TTC549 (cell line): ENCODE results near the gene S100A12.

Experiments
- FAIRE-seq: peaks from 2 replicates; lab custom pipeline; 2012; peaks lifted over from hg19 to GRCh38; lab: Jason Lieb, UNC

The S100A12 gene

DNA sequence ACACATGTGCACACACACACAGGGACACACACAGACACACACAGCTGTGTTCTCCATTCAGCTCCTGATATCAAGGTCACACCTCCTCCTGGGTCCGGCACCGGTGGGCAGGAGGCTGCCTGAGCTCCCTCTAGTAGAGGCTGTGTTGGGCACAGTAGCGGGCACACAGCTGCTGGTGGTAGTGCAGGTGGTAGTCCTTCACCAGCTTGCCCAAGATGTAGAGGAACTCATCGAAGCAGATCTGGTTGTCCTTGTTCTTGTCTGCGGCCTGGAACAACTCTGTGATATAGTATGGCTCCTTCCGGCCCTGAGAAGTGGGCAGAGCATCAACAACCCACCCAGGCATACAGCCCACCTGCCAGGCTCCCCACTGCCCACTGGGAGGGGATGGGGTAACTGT is 21.0 kb upstream of the S100A12 start:
- no peak for FAIRE-seq

DNA sequence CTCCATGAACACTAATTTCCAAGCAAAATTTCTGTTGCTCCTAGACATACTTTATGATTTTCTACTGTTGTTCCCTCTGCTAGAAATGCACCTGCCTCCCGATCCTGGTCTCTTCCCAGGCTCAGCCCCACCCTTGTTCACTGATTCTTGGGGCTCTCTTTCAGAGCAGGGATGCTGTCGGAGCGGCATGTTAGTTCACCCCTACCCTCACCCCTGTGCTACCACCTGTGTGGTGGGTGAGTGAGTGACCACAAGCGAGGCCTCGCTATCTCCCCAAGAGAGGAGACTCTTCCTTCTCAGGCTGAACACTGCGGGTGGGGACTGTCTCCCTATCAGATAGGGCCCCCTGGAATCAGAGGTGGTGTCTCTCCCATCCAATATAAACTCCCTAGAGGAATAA is 20.4 kb upstream of the S100A12 start:
- no peak for FAIRE-seq

DNA sequence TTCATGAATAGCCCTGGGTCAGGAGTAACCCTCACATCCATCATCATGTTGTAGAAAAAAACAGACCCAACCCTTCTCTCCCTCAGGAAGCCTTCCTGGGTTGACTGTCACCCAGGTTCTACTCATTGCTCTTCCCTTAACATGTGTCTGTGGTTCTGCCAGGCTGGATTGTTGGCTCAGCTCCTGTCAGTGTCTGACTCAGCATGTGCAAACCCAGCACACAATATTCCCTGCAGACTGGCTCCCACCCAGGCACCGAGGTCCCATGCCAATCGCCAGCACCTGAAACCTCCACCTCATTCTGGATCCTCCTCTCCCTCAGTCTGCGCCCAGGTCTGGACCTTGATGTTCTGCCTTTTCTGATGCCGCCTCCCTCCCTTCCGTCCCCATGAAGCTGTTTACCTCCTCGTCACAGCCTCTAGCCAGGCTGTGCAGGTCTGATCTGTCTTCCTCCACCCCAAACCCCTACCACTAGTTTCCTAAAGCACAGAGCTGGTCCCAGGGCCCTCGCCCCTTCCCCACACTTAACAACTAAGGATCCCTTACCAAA is 19.8 kb upstream of the S100A12 start:
- FAIRE-seq, result no peak

DNA sequence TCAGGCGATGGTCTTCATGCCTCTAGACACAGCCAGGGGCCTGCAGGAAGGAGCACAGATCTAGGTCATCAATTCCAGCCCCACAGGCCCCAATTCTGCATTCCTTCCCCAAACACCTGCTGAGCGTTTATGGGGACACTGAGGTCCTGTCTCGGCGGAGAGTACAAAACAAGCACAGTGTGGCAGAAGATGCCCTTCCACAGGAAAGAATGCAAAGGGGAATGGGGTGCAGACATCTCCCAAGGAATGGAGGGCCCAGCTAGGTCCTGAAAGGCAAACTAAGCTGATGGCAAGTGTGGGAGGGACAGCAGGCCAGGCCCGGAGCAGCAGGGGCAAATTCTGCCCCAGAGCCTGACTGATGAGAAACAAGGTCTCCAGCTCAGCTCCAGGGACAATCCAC is 19.0 kb upstream of the S100A12 start:
- no peak for FAIRE-seq

DNA sequence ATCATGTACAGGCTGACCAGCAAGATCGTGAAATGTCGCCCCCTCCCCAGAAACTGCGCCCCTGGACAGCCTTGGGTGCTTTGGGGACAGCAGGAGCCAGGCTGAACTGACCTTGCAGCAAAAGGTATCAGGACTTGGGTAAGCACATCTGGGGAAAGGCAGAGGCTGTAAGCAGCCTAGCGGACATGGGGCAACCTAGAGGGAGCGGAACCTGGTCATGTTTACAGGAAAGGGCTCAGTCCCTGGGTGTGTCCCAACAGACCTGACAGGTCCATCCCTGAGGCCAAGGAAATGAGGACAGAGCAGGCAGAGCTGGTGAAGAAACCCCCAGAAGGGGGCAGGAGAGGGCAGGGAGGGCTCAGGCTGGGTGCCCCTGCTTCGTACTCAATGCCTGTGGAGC is 18.5 kb upstream of the S100A12 start:
- no peak for FAIRE-seq

DNA sequence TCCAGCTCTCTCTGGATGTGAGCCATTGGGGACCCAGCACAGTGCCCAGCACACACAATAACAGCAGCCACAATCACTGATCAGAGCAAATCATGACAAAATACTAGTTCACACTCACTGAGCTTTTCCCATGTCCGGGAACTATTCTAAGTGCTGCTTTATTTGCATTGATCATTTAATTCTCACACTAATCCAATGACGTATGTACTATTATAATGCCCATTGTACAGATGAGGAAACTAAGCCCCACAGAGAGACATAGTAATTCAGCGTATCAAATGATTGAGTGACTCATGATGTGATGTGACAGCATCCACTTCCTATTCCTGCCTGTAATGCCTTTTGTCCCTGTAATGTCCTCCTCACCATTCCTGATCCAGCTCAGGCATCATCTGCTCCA is 17.4 kb upstream of the S100A12 start:
- FAIRE-seq, result no peak

DNA sequence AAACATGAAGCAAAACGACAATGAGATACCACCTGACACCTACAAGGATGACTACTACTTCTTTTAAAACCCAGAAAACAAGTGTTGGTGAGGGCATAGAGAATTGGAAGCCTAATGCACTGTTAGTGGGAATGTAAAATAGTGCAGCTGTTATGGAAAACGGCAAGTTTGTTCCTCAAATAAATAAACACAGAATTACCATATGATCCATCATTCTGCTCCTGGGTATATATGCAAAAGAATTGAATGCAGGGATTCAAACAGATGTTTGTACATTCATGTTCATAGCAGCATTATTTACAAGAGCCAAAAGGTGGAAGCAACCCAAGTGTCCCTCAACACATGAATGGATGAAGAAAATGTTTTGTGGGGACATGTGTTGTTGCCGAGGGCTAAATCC is 16.8 kb upstream of the S100A12 start:
- FAIRE-seq, result no peak

DNA sequence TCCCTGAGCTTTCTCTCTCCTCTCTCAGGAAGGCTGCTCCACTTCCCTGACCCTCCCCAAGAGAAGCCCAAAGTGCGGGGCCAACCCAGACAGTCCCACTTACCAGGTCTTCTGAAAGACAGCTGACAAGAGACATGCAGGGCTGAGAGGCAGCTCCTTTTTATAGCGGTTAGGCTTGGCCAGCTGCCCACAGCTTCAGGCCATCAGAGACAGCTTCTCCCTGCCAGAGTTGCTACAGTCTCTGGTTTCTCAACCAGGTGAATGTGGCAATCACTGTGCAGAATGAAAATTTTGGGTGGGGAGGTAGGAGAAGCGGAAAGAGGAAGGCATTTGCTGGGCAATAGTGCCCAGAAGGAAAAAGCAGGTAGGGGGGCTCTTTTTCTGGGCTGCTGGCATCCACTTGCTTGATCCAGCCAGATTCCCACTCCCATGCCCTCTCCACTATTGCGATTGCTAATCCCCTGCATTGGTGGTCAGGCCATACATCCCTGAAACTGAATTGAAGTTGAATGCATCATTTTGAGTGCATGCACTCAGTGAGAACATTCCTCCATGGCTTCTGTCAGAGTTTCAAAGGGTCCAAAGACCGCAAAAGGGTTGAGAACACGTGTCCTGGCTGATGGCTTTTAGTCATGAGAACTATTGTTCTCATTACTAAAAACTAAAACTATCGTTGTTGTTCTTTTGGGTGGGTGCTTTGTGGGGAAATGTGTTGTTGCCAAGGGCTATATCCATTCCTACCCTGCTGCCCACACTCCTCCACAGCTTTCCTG is 15.7 kb upstream of the S100A12 start, which contains the start of gene S100A8:
Gene S100A8 (minus strand): TSS at position 136 of the 773 bp plus-strand sequence. CDS start 538 bp downstream, outside the sequence.
- no peak for FAIRE-seq

DNA sequence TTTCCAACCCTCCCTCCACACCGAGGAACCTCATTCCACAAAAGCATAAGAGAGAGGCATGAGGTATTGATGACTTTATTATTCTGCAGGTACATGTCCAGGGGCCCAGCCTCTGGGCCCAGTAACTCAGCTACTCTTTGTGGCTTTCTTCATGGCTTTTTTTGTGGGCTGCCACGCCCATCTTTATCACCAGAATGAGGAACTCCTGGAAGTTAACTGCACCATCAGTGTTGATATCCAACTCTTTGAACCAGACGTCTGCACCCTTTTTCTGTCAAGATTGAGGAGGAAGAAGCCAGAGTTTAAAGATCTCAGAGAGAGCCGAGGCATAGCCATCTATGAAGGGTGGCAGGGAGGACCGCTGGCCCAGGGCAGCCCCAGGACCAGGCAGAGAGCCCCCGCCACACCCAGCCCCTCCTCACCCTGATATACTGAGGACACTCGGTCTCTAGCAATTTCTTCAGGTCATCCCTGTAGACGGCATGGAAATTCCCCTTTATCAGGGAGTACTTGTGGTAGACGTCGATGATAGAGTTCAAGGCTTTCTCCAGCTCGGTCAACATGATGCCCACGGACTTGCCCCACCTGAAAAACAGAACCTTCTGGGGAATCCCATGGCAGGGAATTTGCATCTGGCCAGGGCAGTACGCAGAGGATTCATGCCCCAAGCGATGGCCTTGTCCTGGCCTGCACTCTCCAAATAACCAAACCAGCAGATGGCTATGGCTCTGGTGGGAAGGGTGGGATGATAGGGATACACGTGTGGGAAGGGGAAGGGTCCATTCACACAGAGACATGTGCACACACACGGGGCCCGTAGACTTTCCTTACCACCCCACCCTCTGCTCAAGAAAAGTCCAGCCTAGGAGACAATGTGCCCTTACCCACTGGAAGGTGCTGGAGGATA is 14.8 kb upstream of the S100A12 start:
- FAIRE-seq, result no peak

DNA sequence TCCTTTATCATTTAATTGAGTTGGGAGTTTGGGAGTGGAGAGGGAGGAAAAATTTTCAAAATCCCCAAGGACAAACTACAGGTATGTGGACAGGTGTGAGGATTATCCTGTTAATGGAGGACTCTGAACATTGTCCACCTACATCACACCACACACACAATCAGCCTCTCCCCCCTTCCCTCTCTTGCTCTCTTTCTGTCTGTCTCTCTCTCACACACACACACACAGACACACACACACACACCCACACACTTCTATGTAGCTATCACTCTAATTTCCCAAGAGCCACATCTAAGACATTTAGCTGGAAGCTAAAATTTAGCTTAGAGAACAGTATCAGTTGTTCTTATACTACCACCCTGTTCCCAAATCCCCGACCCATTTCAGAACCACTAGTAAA is 14.0 kb upstream of the S100A12 start:
- no peak for FAIRE-seq

DNA sequence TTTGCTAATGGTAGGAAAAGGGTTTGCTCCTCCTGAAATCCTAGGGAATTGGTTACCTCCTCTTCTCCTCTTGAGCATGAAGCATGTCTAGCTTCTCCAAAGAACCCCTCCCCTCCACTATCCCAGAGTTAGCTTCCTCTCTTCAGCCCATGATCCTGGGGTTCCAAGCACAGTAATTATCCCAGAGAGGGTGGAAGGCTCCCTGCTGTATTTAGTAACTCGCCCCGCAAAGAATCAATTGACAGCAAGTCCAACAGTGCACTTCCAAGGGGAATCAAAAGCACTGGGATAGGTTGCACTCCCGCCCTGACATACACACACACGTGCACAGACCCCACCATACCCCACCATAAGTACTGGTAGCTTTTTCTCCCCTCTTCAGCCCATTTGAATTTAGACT is 12.4 kb upstream of the S100A12 start:
- no peak for FAIRE-seq

DNA sequence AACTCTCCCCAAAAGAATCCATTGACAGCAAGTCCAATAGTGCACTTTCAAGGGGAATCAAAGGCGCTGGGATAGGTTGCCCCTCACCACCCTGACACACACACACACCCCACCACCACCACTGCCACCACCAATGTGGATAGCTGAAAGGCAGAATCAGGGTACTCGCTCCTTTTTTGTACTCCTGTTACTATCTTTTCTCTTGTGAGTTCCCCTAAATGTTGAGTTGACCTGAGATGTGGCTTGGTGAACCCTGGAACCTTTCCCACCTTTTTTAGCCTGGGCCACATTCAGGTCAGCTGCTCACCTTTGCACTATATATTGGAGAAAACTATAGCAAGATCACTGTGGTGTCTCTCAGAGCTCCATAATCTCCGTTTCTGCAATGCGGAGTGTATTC is 11.6 kb upstream of the S100A12 start:
- FAIRE-seq, result no peak

DNA sequence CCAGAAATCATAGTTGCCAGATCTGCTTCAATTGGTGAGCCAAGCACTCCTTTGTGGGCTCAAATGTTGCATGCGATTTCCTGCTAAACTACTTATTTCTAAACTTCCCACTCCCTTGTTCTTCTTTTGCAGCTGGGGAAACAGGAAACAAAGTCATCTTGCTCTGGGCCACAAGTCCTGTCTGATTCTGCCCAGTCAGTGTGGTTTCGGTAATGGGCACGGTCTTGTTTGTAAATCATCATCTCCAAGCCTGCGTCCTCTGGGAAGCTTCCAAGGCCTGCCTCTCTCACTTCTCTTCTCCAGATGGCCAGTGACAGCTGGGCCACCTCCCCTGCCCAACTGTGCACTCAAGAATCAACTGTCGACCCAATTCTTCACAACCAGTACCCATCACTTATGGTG is 11.1 kb upstream of the S100A12 start:
- FAIRE-seq, result no peak

DNA sequence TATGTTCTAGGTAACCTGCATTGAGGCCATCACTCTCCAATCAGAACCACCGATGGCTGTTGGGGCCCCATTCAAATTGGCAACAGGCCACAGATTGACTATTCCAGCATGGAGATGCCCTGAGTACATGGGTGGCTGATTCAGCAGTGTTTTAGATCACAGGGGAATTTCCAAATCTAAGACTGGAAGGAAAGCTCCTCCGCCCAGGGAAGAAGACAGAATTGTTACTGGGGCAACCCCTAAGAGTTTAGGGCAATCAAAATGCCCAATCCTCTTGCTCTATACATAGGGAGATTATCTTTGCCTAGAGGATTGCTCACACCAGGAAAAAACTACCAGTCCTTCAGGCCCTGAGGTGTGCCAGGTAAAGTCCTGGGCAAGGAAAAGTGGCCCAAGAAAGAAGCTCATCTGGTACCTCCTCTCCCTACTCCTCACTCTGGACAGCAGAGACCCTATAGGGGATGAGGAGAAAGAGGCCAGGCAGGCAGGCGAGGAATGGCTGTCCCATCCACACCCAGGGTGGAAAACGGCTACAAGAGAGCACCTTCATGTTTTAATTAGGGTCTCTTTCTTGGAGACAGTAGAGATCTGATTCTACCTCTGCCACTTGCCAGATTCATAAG is 9.6 kb upstream of the S100A12 start:
- FAIRE-seq, result no peak

DNA sequence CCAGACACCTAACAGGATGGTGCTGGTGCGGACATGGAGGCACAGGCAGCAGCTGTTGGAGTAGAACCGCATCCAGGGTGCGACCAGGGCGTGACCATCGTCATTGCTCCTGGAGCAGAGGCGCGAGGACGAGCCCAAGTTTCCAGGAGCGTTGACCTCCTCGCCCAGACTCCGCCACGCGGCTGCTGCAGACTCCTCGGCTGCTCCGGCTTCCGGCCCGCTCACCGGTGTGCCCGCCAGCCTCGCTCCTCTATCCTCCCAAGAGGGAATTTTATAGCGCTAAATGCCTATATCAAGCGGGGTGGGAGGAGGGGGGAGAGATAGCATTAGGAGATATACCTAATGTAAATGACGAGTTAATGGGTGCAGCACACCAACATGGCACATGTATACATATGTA is 5.3 kb upstream of the S100A12 start:
- no peak for FAIRE-seq

DNA sequence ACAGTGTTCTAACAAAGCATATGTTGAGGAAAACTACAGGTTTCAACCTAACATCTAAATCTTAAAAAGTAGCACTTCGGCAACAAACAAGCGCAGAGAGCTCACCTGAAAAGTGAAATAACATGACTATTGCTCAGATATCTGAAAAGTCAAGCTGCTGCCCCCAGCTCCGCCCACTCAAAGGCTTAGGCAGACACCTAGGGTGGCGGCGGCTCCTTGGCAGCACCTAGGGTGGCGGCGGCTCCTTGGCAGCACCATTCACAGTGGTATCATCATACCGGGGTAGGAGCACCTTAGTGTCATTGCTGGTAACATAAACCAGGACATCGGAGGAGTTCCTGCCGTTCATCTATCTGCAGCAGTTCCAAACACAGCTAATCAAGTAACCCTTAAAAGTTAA is 4.2 kb upstream of the S100A12 start:
- no peak for FAIRE-seq

DNA sequence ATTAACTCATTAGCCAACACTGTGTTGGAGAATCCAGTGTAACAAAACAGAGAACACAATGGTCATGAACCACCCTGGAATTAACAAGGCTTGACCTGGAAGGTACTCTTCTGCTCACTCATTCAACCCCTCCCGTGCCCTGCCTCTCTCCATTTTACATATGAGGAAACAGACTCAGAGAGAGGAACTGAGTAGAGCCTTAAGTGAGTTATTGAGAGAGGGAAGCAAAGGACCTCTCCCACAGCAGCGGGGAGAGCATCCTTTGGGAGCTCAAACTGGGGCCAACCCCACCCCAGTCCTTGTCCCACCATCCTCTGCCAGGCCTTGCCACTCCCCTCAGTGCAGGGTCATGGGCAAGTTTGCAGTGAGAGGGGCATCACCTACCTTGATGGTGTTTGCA is 1.4 kb downstream of the S100A12 start:
- no peak for FAIRE-seq

DNA sequence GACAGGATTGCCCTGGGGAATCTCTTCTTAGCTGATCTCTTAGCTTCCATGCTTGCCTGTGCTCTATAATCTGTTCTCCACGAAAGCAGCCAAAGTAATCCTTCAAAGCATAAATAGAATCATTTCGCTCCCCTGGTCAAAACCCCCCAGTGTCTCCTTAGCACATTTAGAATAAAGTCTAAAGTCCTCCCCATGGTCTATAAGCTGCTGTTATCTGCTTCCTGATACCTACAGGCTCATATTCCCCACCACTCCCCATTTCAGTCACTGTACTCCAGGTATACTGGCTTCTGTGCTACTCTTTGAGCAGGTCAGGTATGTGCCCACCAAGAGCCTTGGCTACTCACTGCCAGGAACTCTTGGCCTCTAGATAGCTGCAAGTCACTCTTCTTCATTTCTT is 2.9 kb downstream of the S100A12 start:
- FAIRE-seq, result no peak

DNA sequence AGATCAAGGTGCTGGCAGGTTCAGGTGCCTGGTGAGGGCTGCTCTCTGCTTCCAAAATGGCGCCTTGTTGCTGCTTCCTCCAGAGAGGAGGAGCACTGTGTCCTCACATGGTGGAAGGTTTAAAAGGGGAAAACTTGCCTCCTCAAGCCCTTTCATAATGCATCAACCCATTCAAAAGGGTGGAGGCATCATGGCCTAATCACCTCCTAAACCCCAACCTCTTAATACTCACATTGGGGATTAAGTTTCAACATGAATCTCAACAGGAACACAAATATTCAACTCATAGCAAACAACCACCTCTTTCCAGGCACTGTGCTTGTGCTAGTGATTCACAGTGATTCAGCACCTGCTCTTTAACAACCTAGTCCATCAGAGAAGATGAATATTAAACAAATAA is 4.2 kb downstream of the S100A12 start:
- no peak for FAIRE-seq

DNA sequence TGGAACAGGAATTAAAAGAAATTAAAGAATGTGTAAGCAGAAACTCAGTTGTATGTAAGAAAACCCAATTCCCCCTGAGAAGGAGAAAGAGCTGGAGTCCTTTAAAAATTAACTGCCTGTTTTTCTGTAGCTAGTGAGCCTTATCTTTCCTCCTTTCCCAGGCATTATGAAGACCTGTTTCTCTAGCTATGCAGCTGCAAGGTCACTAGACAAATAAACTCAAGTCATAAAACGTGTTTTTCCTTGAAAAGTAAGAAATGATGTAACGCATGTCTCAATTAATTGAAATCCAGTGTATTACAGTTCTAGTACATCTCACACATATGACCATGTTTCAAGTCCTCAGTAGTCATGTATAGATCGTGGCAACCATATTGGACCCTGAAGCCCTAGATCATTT is 5.3 kb downstream of the S100A12 start:
- FAIRE-seq, result no peak

DNA sequence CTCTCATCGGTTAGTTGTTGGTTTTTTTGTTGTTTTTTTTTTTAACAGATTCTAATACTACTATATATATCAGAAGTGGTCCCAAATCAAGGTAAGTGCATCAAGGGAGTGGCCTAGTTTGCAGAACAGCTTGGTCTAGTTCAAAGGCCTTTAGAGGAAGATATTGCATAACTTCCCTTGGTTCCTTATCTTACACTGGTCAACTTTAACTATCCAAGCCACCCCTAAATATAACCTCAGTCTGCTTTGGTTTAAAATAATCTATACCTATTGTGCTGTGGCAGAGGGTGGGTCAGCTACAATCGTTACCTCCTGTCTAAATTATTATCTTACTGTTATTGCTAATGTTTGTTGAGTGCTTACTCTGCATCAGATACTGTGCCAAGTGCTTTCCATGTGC is 6.9 kb downstream of the S100A12 start:
- FAIRE-seq, result no peak

DNA sequence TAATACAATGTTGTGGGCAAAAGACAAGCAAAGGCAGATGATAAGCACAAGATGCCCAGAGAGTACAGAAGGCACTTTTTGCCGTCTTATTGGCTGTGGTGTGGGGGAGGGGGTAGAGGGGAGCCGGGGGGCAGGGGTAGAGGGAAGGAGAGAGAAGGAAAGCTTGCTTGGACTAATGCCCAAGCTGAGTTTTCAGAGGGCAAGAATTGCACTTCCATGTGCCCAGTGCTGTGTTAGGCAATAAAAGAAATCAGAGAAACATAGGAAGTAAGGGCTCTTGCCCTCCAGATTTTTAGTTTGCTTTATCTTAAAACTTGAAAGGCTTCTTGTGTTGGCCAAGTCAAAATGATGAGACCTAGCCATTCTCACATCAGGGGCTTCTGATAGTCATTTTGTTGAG is 8.3 kb downstream of the S100A12 start:
- FAIRE-seq, result no peak

DNA sequence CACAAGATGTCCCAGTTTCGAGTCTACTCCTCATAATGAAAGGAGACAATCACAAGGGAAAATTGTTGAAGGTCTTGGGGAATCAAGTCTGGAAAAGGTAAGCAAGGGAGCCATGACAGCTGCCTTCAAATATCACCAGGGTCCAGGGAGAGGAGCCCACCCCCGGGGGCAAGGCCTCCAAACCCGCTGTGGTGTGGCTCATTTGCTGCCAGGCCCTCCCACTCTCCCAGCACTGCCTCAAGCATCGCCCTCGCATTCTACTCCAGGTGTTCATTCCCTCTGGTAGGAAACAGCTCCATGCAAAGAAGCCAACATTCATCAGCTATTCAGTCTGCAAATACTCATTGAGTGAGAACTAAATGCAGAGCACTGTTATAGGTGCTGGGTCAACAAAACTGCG is 9.2 kb downstream of the S100A12 start:
- no peak for FAIRE-seq
